HCT116 (cell line): ENCODE results near the gene SMPDL3A.

ENCODE experiments used
- ZNF274 ChIP-seq: fragments of 200-500 bp; sonication (Bioruptor generic); IDR thresholded peaks from 2 replicates; pipeline ENCODE4 v1.6.1; 2014; ENCODE audit warnings: mild to moderate bottlenecking, low read depth, low read length, inconsistent platforms
- TF ChIP-seq, protein P1 (sequence below), 3 experiments: fragments of 200-600 bp in 1 of 3; sonication (generic) in 1 of 3; IDR thresholded peaks in 2 of 3; conservative IDR thresholded peaks in 1 of 3; 2 replicates each; pipeline ENCODE4 v1.5.1; 2012 to 2017; ENCODE audit warnings: low read depth in 2 of 3, low read length in 2 of 3, antibody characterized with exemption in 1 of 3, borderline replicate concordance in 1 of 3, control low read depth in 1 of 3, mild to moderate bottlenecking in 1 of 3, mixed read lengths in 1 of 3, mixed run types in 1 of 3, moderate library complexity in 1 of 3; ENCODE audit not compliant: insufficient read depth in 1 of 3

DNA sequence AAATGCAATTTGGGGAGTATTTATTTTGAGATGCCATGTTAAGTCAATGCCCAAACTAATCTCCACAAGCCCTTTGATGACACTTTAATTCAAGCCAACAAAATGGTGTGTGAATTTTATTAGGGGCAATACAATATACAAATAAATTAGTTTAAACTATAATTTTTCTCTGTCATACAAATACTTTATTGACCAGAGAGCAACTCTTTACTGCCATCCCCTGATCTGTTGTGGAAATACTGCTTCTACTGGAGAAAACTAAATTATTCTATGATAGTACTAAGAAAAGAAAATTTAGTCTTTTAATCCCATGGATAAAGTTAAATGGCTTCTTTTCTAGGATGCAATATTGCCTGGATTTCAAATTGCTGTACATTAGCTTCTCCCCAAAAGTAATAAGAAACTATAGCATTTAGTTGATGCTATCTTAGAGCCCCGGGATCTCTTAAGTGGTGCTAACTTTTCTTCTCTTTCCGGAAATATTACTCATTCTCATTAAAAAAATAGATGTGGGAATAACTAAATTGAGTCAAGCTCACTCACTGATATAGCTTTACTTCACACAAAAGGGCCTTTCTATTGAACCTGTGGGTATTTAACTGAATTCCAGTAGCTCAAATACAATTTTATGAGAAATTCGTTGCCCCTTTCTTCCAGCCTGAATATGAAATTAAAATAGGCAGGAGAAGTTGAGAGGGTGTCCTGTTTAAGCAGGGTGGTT is 49.2 kb downstream of the SMPDL3A start:
- TF ChIP-seq, protein P1, sequence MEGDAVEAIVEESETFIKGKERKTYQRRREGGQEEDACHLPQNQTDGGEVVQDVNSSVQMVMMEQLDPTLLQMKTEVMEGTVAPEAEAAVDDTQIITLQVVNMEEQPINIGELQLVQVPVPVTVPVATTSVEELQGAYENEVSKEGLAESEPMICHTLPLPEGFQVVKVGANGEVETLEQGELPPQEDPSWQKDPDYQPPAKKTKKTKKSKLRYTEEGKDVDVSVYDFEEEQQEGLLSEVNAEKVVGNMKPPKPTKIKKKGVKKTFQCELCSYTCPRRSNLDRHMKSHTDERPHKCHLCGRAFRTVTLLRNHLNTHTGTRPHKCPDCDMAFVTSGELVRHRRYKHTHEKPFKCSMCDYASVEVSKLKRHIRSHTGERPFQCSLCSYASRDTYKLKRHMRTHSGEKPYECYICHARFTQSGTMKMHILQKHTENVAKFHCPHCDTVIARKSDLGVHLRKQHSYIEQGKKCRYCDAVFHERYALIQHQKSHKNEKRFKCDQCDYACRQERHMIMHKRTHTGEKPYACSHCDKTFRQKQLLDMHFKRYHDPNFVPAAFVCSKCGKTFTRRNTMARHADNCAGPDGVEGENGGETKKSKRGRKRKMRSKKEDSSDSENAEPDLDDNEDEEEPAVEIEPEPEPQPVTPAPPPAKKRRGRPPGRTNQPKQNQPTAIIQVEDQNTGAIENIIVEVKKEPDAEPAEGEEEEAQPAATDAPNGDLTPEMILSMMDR (IDR thresholded peaks at IDR 0.05 in 2 of 3, conservative IDR thresholded peaks at IDR 0.05 in 1 of 3; ENCODE audit: borderline replicate concordance in 1 of 3, insufficient read depth in 1 of 3, low read depth in 2 of 3, low read length in 2 of 3) = peak; percentile 54 to 81 (median 57)
- TF ChIP-seq ZNF274 = no peak
